ENCODE results near the gene THPO. TPM values are rescaled to one million over a fixed set of nuclear protein-coding genes. Genes with fewer than 3 reads are reported as not detected.
A peak's percentile ranks its signal among the peaks of the same experiment; 100 is the strongest.

Gene THPO
- total and polyA plus RNA-seq, 9 of the 15 experiments (the other 6 are each of a cell fraction or from before 2014, with no cell fraction given): 0.11 to 1.1 (median 0.35) TPM; not detected in 1

GRCh38 chr3:184355261-184356040 lies 22.6 kb downstream of the THPO start:
- Histone ChIP-seq H3K4me1 (replicated peaks in 1 of 2; ENCODE audit: control insufficient read depth in 2 of 2, insufficient read depth in 2 of 2, low read length in 2 of 2) (peaks cover 26 to 72% of the 10 kb centered on the region in 2 experiments), H3K4me2 (ENCODE audit: insufficient read depth, low read length) (no peak overlapping the region), H3K79me2 (ENCODE audit: control insufficient read depth, insufficient read depth, low read length) (peaks cover 11% of the 10 kb centered on the region), H3K36me3 (ENCODE audit: control insufficient read depth, insufficient read depth, low read length) (peaks cover 81% of the 10 kb centered on the region; the same call in 2 of the 3 replicates), H3K4me3 (no peak overlapping the region), H2AFZ (ENCODE audit: low read depth, low read length) (no peak overlapping the region), H3K27me3 (ENCODE audit: control insufficient read depth in 2 of 2, insufficient read depth in 2 of 2, low read length in 2 of 2) (no peaks in the 10 kb centered on the region), H3K27ac (ENCODE audit: extremely low read depth, low read depth, low read length) (no peak overlapping the region), H4K20me1 (replicated peaks; ENCODE audit: control insufficient read depth, insufficient read depth, low read length) (no peaks in the 10 kb centered on the region), H3K9ac (ENCODE audit: insufficient read depth in 1 of 2, low read depth in 2 of 2, low read length in 2 of 2) (peak overlapping the region in 1 of 2 experiments; percentile 10; a peak in 1 of 4 replicates), H3K9me3 (replicated peaks; ENCODE audit: control insufficient read depth, insufficient read depth, low read depth, low read length) (no peaks in the 10 kb centered on the region), H3K9me1 (ENCODE audit: control insufficient read depth, insufficient read depth, low read length) (peaks cover 5% of the 10 kb centered on the region)
- intact Hi-C loops (cut with micrococcal nuclease) (no loop called here), in situ Hi-C loops (cut with MboI) (no loop called here)
- FAIRE-seq (no peak), ATAC-seq (no peak), DNase-seq (ENCODE audit: extremely low read depth in 1 of 4, low spot score in 3 of 4) (no peak)
- 78% methylated on average over 18 of the region's 18 CpGs for WGBS (ENCODE audit: insufficient coverage, low coverage, missing lambda C conversion rate)
- TF ChIP-seq EWSR1 (IDR thresholded peaks at IDR 0.05; ENCODE audit: borderline replicate concordance, low read depth, partially characterized antibody) (no peak), ZNF740 (CRISPR knock-in tag; IDR thresholded peaks at IDR 0.05) (0 out of 2 replicates have a peak, but pooled peaks have one; percentile 9), ZNF740 (tag; IDR thresholded peaks at IDR 0.05) (no peak), STAT6 (CRISPR knock-in tag; IDR thresholded peaks at IDR 0.05) (no peak), SUPT5H (IDR thresholded peaks at IDR 0.05) (no peak), HEY1 (CRISPR knock-in tag; IDR thresholded peaks at IDR 0.05; ENCODE audit: borderline replicate concordance) (no peak)
- BruUV-seq (replicated peaks): no TSS peak
- CTCF ChIA-PET (ENCODE audit: low intra/inter-chr PET ratio): no interaction called here
- POLR2A ChIA-PET: interaction anchor here (0.6 to 1.2 kb wide), 2 partner anchors 8 to 1468 kb away, joined by 4 read pairs; no protein-coding TSS in a partner anchor

Measured in K562 (cell line).